HepG2 (cell line): ENCODE measurements around the gene TIMP3. TPM values are rescaled to one million over a fixed set of nuclear protein-coding genes. Genes with fewer than 3 reads are reported as not detected.

ENCODE experiments used
- CEBPZ ChIP-seq: IDR thresholded peaks from 2 replicates; pipeline ENCODE4 v1.6.1; 2012; ENCODE audit warnings: low read length, improper control_type of control experiment
- CREM ChIP-seq, 2 experiments: sonication (generic) in 1 of 2; formaldehyde crosslinking in 1 of 2; IDR thresholded peaks; 2 replicates each; pipeline versions ENCODE4 v1.4.0 to v1.6.1; 2016 to 2020; ENCODE audit warnings: antibody characterized with exemption in 1 of 2, mild to moderate bottlenecking in 1 of 2, missing genetic modification reagents in 1 of 2
- CSRNP2 ChIP-seq: sonication (generic); formaldehyde crosslinking; conservative IDR thresholded peaks from 2 replicates; pipeline ENCODE4 v1.8.0; 2022; ENCODE audit warnings: low read depth, missing genetic modification reagents
- DMAP1 ChIP-seq: IDR thresholded peaks from 2 replicates; pipeline ENCODE4 v1.6.1; 2016
- HES4 ChIP-seq: sonication (generic); formaldehyde crosslinking; IDR thresholded peaks from 2 replicates; pipeline ENCODE4 v1.9.0; 2021; ENCODE audit warnings: mild to moderate bottlenecking, missing genetic modification reagents, borderline replicate concordance
- HMGA1 ChIP-seq: sonication (generic); formaldehyde crosslinking; conservative IDR thresholded peaks from 2 replicates; pipeline ENCODE4 v1.4.0; 2020; ENCODE audit warnings: missing genetic modification reagents
- KLF12 ChIP-seq: sonication (generic); formaldehyde crosslinking; IDR thresholded peaks from 2 replicates; pipeline ENCODE4 v1.4.0; 2020; ENCODE audit warnings: missing genetic modification reagents, borderline replicate concordance
- KLF15 ChIP-seq: sonication (generic); formaldehyde crosslinking; IDR thresholded peaks from 2 replicates; pipeline ENCODE4 v1.8.1; 2023; ENCODE audit warnings: borderline replicate concordance, mild to moderate bottlenecking, inconsistent platforms, missing genetic modification reagents, mixed read lengths
- MAFG ChIP-seq: sonication (generic); formaldehyde crosslinking; IDR thresholded peaks from 2 replicates; pipeline ENCODE4 v1.5.1; 2020; ENCODE audit warnings: mild to moderate bottlenecking, missing genetic modification reagents
- MIER2 ChIP-seq: IDR thresholded peaks from 2 replicates; pipeline ENCODE4 v1.6.1; 2016; ENCODE audit warnings: missing biosample characterization, missing genetic modification reagents
- MYPOP ChIP-seq: sonication (generic); formaldehyde crosslinking; IDR thresholded peaks from 2 replicates; pipeline ENCODE4 v1.8.1; 2023; ENCODE audit warnings: mild to moderate bottlenecking, moderate library complexity, missing genetic modification reagents
- PHB2 ChIP-seq: fragments of 450-650 bp; IDR thresholded peaks from 2 replicates; pipeline ENCODE4 v1.6.1; 2018; ENCODE audit not compliant: partially characterized antibody
- SOX6 ChIP-seq, 2 experiments: fragments of 450-650 bp in 1 of 2; sonication (generic) in 1 of 2; formaldehyde crosslinking in 1 of 2; IDR thresholded peaks; 2 replicates each; pipeline versions ENCODE4 v1.4.0 to v1.6.1; 2017 to 2020; ENCODE audit warnings: antibody characterized with exemption in 1 of 2, mild to moderate bottlenecking in 1 of 2, missing genetic modification reagents in 1 of 2
- SUZ12 ChIP-seq: fragments of 150-350 bp; IDR thresholded peaks from 2 replicates; pipeline ENCODE4 v1.6.1; 2014; ENCODE audit warnings: low read depth, low read length
- TBP ChIP-seq: sonication (generic); formaldehyde crosslinking; IDR thresholded peaks from 2 replicates; pipeline ENCODE4 v1.5.0; 2020; ENCODE audit warnings: missing genetic modification reagents
- TBX3 ChIP-seq: fragments of 450-650 bp; IDR thresholded peaks from 2 replicates; pipeline ENCODE4 v1.6.1; 2017; ENCODE audit warnings: antibody characterized with exemption, mild to moderate bottlenecking, inconsistent platforms, borderline replicate concordance
- ZNF124 ChIP-seq: sonication (generic); formaldehyde crosslinking; IDR thresholded peaks from 2 replicates; pipeline ENCODE4 v1.4.0; 2020; ENCODE audit warnings: missing genetic modification reagents
- ZNF180 ChIP-seq: sonication (generic); formaldehyde crosslinking; IDR thresholded peaks from 2 replicates; pipeline ENCODE4 v1.4.0; 2020; ENCODE audit warnings: low read depth, missing genetic modification reagents, borderline replicate concordance
- ZNF431 ChIP-seq: sonication (generic); formaldehyde crosslinking; IDR thresholded peaks from 2 replicates; pipeline ENCODE4 v1.9.0; 2022; ENCODE audit warnings: missing genetic modification reagents, low read depth, mild to moderate bottlenecking, borderline replicate concordance
- ZNF446 ChIP-seq: sonication (generic); formaldehyde crosslinking; IDR thresholded peaks from 2 replicates; pipeline ENCODE4 v1.5.0; 2020; ENCODE audit warnings: mild to moderate bottlenecking, missing genetic modification reagents
- ZNF563 ChIP-seq: sonication (generic); formaldehyde crosslinking; IDR thresholded peaks from 2 replicates; pipeline ENCODE4 v1.8.0; 2022; ENCODE audit warnings: mild to moderate bottlenecking, moderate library complexity, missing genetic modification reagents
- ZNF619 ChIP-seq: sonication (generic); formaldehyde crosslinking; IDR thresholded peaks from 2 replicates; pipeline ENCODE4 v1.4.0; 2020; ENCODE audit warnings: mild to moderate bottlenecking, missing genetic modification reagents
- ZSCAN9 ChIP-seq: IDR thresholded peaks from 2 replicates; pipeline ENCODE4 v1.6.1; 2016; ENCODE audit warnings: borderline replicate concordance
- polyA plus RNA-seq, 8 experiments: library from polyadenylated mRNA; depleted of rRNA in 3 of 8; stranded (reverse) in 7 of 8; unstranded in 1 of 8; fragments of >200 nt; fragmentation: Illumina TruSeq in 4 of 8; extraction: Trizol in 4 of 8; gene quantifications; 2 replicates each; pipeline versions ENCODE4 v1.2.1 to v1.2.3, GENCODE V29; 2011 to 2016; ENCODE audit warnings: low read depth in 4 of 8, missing spikeins in 1 of 8, mixed read lengths in 1 of 8; ENCODE audit not compliant: insufficient read depth in 1 of 8
- total RNA-seq, 5 experiments: library from RNA; depleted of rRNA; stranded (reverse); fragments of >200 nt; fragmentation: Illumina TruSeq; extraction: Trizol; gene quantifications; 2 replicates each; pipeline ENCODE4 v1.2.3, GENCODE V29; 2016; ENCODE audit warnings: low read depth in 1 of 5
- TF ChIP-seq, protein P1 (sequence below), 2 experiments: fragments of 450-650 bp in 1 of 2; sonication (generic) in 1 of 2; formaldehyde crosslinking; IDR thresholded peaks; 2 replicates each; pipeline versions ENCODE4 v1.5.0 to v1.8.0; 2020 to 2022; ENCODE audit warnings: mild to moderate bottlenecking in 1 of 2, missing genetic modification reagents in 1 of 2

The TIMP3 gene
- total and polyA plus RNA-seq, 2 of the 13 experiments (the other 11 are each of a cell fraction or from before 2014, with no cell fraction given): 57.3 to 86.6 TPM

DNA sequence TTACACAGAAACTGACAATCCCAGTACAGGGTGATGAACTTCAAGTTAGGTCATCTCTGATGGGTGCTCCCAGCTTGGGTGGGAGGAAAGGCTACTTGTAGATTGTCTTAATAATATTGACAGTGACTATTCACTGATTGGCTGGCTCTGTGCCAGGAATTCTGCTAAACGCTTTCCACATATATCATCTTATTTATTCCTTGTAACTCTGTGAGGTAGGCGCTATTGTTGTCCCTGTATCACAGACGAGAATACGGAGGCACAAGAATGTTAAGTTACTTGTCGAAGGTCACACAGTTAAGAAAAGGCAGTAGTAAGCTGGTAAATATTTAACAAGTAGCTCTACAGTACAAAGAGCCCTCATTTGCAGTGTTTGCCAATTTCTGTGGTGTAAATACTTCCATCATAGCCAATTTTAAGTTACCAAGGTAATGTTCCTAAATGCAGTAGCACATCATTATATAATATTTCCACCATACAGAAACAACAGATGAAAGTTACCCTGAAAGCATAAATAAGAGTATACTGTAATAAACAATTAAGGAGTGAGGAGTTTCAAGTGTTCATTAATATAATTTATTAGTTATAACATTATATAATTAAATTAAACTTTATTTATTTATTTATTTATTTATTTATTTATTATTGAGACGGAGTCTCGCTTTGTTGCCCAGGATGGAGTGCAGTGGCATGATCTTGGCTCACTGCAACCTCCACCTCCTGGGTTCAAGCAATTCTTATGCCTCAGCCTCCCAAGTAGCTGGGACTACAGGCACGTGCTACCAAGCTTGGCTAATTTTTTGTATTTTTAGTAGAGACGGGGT, 11.5 kb upstream of the TIMP3 start (continued):
- TF ChIP-seq CSRNP2: no peak
- 0 out of 2 replicates have a peak, but pooled peaks have one; percentile 31 for TF ChIP-seq ZSCAN9 (CRISPR knock-in tag)
- no peak for TF ChIP-seq ZNF124
- no peak for TF ChIP-seq KLF15 (CRISPR knock-in tag)
- TF ChIP-seq SOX6 (IDR thresholded peaks at IDR 0.05): no peak
- TF ChIP-seq SOX6 (CRISPR knock-in tag; IDR thresholded peaks at IDR 0.05): peak; percentile 94
- TF ChIP-seq CREM (IDR thresholded peaks at IDR 0.05): peak; percentile 55; the same call in 1 of the 2 replicates
- no peak for TF ChIP-seq CREM (CRISPR knock-in tag; IDR thresholded peaks at IDR 0.05)
- no peak for TF ChIP-seq SUZ12
- TF ChIP-seq DMAP1 (CRISPR knock-in tag): no peak
- TF ChIP-seq MIER2 (CRISPR knock-in tag): no peak
- no peak for TF ChIP-seq MAFG (CRISPR knock-in tag)
- no peak for TF ChIP-seq ZNF180
- no peak for TF ChIP-seq ZNF446
- TF ChIP-seq HMGA1 (CRISPR knock-in tag): no peak
- no peak for TF ChIP-seq HES4
- TF ChIP-seq MYPOP (CRISPR knock-in tag): no peak
- no peak for TF ChIP-seq TBP (CRISPR knock-in tag)
- no peak for TF ChIP-seq ZNF563
- TF ChIP-seq, protein P1, sequence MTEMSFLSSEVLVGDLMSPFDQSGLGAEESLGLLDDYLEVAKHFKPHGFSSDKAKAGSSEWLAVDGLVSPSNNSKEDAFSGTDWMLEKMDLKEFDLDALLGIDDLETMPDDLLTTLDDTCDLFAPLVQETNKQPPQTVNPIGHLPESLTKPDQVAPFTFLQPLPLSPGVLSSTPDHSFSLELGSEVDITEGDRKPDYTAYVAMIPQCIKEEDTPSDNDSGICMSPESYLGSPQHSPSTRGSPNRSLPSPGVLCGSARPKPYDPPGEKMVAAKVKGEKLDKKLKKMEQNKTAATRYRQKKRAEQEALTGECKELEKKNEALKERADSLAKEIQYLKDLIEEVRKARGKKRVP (CRISPR knock-in tag; IDR thresholded peaks at IDR 0.05): no peak
- TF ChIP-seq TBX3: peak; percentile 54
- no peak for TF ChIP-seq ZNF619 (CRISPR knock-in tag)
- TF ChIP-seq CEBPZ: no peak
- TF ChIP-seq ZNF431 (CRISPR knock-in tag): no peak
- TF ChIP-seq PHB2: no peak
- no peak for TF ChIP-seq KLF12 (CRISPR knock-in tag)
